ENCODE data around the gene GLMN.

GRCh38 chr1:92277105-92277723 is 21.6 kb downstream of the GLMN start:
- TF ChIP-seq EP300 (IDR thresholded peaks at IDR 0.05) = no peak
- no peak for TF ChIP-seq CTCF (IDR thresholded peaks at IDR 0.05)
- no peak for TF ChIP-seq POLR2A (IDR thresholded peaks at IDR 0.05)
